ENCODE measurements around the gene NXPH4.

GRCh38 chr12:57188090-57188425, 28.5 kb upstream of the NXPH4 start:
- TF ChIP-seq CTCF (IDR thresholded peaks at IDR 0.05) = no peak
- no peak for TF ChIP-seq POLR2A (IDR thresholded peaks at IDR 0.05)
- TF ChIP-seq EP300 (IDR thresholded peaks at IDR 0.05) = no peak
- TF ChIP-seq POLR2AphosphoS5 (IDR thresholded peaks at IDR 0.05) = no peak
